ENCODE data around the gene SH3RF1. TPM values are rescaled to one million over a fixed set of nuclear protein-coding genes. Genes with fewer than 3 reads are reported as not detected.

SH3RF1 gene
- total and polyA plus RNA-seq, 4 donors: 5.3 to 33.1 (median 16.3) TPM

- Histone ChIP-seq H3K9ac (ENCODE audit: insufficient read depth in 1 of 2, low read length in 2 of 2) (no peak overlapping the region), H3K9me3 (ENCODE audit: control insufficient read depth in 4 of 4, insufficient read depth in 3 of 4, low read length in 3 of 4) (no peaks in the 10 kb centered on the region), H3K27ac (ENCODE audit: low read depth in 1 of 2, low read length in 1 of 2) (no peak overlapping the region), H3K4me3 (no peak overlapping the region), H3K4me1 (ENCODE audit: control insufficient read depth in 5 of 5, insufficient read depth in 5 of 5, low read length in 5 of 5) (peaks cover 0 to 7% (median 2%) of the 10 kb centered on the region in 5 donors), H3K27me3 (ENCODE audit: control insufficient read depth in 3 of 3, insufficient read depth in 3 of 3, low read length in 2 of 3) (no peaks in the 10 kb centered on the region), H3K36me3 (ENCODE audit: control insufficient read depth in 4 of 4, insufficient read depth in 4 of 4, low read length in 4 of 4) (no peaks in the 10 kb centered on the region)
- DNase-seq (no peak), ATAC-seq (ENCODE audit: insufficient read depth, low FRiP score) (no peak)
- WGBS, 2 donors: 89 to 96% methylated on average over 12 of the region's 12 CpGs
- TF ChIP-seq, protein P1, sequence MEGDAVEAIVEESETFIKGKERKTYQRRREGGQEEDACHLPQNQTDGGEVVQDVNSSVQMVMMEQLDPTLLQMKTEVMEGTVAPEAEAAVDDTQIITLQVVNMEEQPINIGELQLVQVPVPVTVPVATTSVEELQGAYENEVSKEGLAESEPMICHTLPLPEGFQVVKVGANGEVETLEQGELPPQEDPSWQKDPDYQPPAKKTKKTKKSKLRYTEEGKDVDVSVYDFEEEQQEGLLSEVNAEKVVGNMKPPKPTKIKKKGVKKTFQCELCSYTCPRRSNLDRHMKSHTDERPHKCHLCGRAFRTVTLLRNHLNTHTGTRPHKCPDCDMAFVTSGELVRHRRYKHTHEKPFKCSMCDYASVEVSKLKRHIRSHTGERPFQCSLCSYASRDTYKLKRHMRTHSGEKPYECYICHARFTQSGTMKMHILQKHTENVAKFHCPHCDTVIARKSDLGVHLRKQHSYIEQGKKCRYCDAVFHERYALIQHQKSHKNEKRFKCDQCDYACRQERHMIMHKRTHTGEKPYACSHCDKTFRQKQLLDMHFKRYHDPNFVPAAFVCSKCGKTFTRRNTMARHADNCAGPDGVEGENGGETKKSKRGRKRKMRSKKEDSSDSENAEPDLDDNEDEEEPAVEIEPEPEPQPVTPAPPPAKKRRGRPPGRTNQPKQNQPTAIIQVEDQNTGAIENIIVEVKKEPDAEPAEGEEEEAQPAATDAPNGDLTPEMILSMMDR (IDR thresholded peaks at IDR 0.05; ENCODE audit: control extremely low read depth, extremely low read depth): no peak
Measured at GRCh38 chr4:169309326-169309967, 38.7 kb upstream of the SH3RF1 start.

DNA sequence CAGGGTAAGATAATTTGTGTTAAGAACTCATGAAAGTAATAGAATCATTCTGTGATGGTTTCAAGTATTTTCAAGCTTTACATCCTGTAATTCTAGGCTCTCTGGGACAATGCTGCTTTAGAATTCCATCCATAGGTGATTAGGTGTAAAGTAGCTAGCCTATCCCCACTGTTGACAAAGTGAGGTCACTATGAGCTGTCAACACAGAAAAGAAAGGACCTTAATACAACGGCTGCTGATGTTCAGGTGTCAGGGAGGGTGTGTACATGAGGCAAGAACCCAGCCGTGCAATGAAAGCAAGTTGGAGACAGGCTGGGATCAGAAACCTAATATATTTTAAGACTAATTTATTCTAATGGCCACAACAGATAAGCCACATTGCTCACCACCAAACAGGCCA, 36.8 kb upstream of the SH3RF1 start:
- ATAC-seq (ENCODE audit: insufficient read depth, low FRiP score): no peak
- 88 to 91% methylated on average over 2 of the region's 2 CpGs for WGBS, 2 donors
- no peaks in the 10 kb centered on the region for H3K9me3 ChIP-seq (ENCODE audit: control insufficient read depth in 4 of 4, insufficient read depth in 3 of 4, low read length in 3 of 4)
- H3K36me3 ChIP-seq (ENCODE audit: control insufficient read depth in 4 of 4, insufficient read depth in 4 of 4, low read length in 4 of 4): no peaks in the 10 kb centered on the region
- no peak overlapping the region for H3K9ac ChIP-seq (ENCODE audit: insufficient read depth in 1 of 2, low read length in 2 of 2)
- TF ChIP-seq, protein P1 (IDR thresholded peaks at IDR 0.05; ENCODE audit: control extremely low read depth, extremely low read depth): no peak
- no peaks in the 10 kb centered on the region for H3K27me3 ChIP-seq (ENCODE audit: control insufficient read depth in 3 of 3, insufficient read depth in 3 of 3, low read length in 2 of 3)
- H3K4me3 ChIP-seq: no peak overlapping the region
- peaks cover 0 to 7% (median 0%) of the 10 kb centered on the region in 5 donors for H3K4me1 ChIP-seq (ENCODE audit: control insufficient read depth in 5 of 5, insufficient read depth in 5 of 5, low read length in 5 of 5)
- no peak for DNase-seq
- H3K27ac ChIP-seq (ENCODE audit: low read depth in 1 of 2, low read length in 1 of 2): no peak overlapping the region

- Histone ChIP-seq H3K4me1 (ENCODE audit: control insufficient read depth in 5 of 5, insufficient read depth in 5 of 5, low read length in 5 of 5) (peaks cover 0 to 3% (median 0%) of the 10 kb centered on the region in 5 donors), H3K9me3 (ENCODE audit: control insufficient read depth in 4 of 4, insufficient read depth in 3 of 4, low read length in 3 of 4) (no peaks in the 10 kb centered on the region), H3K9ac (ENCODE audit: insufficient read depth in 1 of 2, low read length in 2 of 2) (no peak overlapping the region), H3K4me3 (no peak overlapping the region), H3K36me3 (ENCODE audit: control insufficient read depth in 4 of 4, insufficient read depth in 4 of 4, low read length in 4 of 4) (no peaks in the 10 kb centered on the region), H3K27me3 (ENCODE audit: control insufficient read depth in 3 of 3, insufficient read depth in 3 of 3, low read length in 2 of 3) (no peaks in the 10 kb centered on the region), H3K27ac (ENCODE audit: low read depth in 1 of 2, low read length in 1 of 2) (peak overlapping the region; percentile 30 to 63)
- TF ChIP-seq, protein P1 (IDR thresholded peaks at IDR 0.05; ENCODE audit: control extremely low read depth, extremely low read depth): no peak
- DNase-seq: peak in 1 of 3 donors; percentile 26
- ATAC-seq (ENCODE audit: insufficient read depth, low FRiP score): no peak
- WGBS, 2 donors: 68 to 76% methylated on average over 2 of the region's 2 CpGs
Measured at GRCh38 chr4:169305651-169306050, 34.9 kb upstream of the SH3RF1 start.

DNA sequence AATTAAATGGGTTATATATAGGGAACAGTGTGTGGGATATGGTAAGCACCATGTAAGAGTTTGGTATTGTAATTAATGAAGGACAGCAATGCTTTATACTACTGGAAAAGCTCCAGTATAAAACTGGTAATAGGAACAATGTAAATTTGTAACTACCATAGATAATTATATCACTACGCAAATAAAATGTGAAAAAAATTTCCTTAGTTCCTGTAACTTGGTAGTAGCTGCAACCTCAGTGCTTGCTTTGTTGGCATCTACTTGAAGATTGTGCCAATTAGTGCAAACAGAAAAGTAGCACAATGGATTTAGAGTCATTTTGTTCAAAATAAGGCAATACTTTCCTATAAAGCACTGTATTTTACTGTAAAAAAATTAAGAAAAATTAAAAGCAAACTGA, 34.4 kb upstream of the SH3RF1 start:
- Histone ChIP-seq H3K9me3 (ENCODE audit: control insufficient read depth in 4 of 4, insufficient read depth in 3 of 4, low read length in 3 of 4) (no peaks in the 10 kb centered on the region), H3K4me1 (ENCODE audit: control insufficient read depth in 5 of 5, insufficient read depth in 5 of 5, low read length in 5 of 5) (peaks cover 0 to 3% (median 0%) of the 10 kb centered on the region in 5 donors), H3K36me3 (ENCODE audit: control insufficient read depth in 4 of 4, insufficient read depth in 4 of 4, low read length in 4 of 4) (no peaks in the 10 kb centered on the region), H3K9ac (ENCODE audit: insufficient read depth in 1 of 2, low read length in 2 of 2) (no peak overlapping the region), H3K27me3 (ENCODE audit: control insufficient read depth in 3 of 3, insufficient read depth in 3 of 3, low read length in 2 of 3) (no peaks in the 10 kb centered on the region), H3K27ac (ENCODE audit: low read depth in 1 of 2, low read length in 1 of 2) (no peak overlapping the region), H3K4me3 (no peak overlapping the region)
- no peak for ATAC-seq (ENCODE audit: insufficient read depth, low FRiP score)
- DNase-seq: no peak
- WGBS, 2 donors: 0 to 41% methylated on average over 1 of the region's 1 CpG
- TF ChIP-seq, protein P1 (IDR thresholded peaks at IDR 0.05; ENCODE audit: control extremely low read depth, extremely low read depth): no peak

Data from lung (tissue), 12 donors.